HG02943 (cell line): ENCODE data around the gene HOXC11.

Source experiments
- ATAC-seq: cut with Tn5 transposase; IDR thresholded peaks from one replicate; pipeline ENCODE4 v1.9.1; 2021; ENCODE audit warnings: mild to moderate bottlenecking, low read depth, moderate library complexity; ENCODE audit not compliant: unreplicated experiment

Gene HOXC11

GRCh38 chr12:53995378-53996239, 22.7 kb downstream of the HOXC11 start:
- ATAC-seq: no peak

- ATAC-seq: no peak
Measured at GRCh38 chr12:53996240-53997203, 23.6 kb downstream of the HOXC11 start.

- no peak for ATAC-seq
Measured at GRCh38 chr12:53997204-53998109, 24.5 kb downstream of the HOXC11 start.

- ATAC-seq: no peak
Measured at GRCh38 chr12:53998110-53998899, 25.4 kb downstream of the HOXC11 start.

GRCh38 chr12:53998900-53999236, 25.9 kb downstream of the HOXC11 start:
- ATAC-seq: no peak

- no peak for ATAC-seq
Measured at GRCh38 chr12:53999559-54000115, 26.7 kb downstream of the HOXC11 start.

GRCh38 chr12:54000116-54001114, 27.5 kb downstream of the HOXC11 start, which contains the start of gene HOXC9:
Gene HOXC9, plus strand, starts transcription at chr12:54000161. Its CDS starts 28 bp downstream, at chr12:54000189.
- no peak for ATAC-seq

GRCh38 chr12:54001283-54002187, 28.6 kb downstream of the HOXC11 start:
- ATAC-seq: no peak

- no peak for ATAC-seq
Measured at GRCh38 chr12:54002278-54002914, 29.5 kb downstream of the HOXC11 start.

- ATAC-seq: no peak
Measured at GRCh38 chr12:54002915-54003389, 30.0 kb downstream of the HOXC11 start.

- ATAC-seq: no peak
Measured at GRCh38 chr12:54003625-54004024, 30.7 kb downstream of the HOXC11 start.

GRCh38 chr12:54004063-54004840, 31.3 kb downstream of the HOXC11 start:
- no peak for ATAC-seq

- no peak for ATAC-seq
Measured at GRCh38 chr12:54004841-54005530, 32.1 kb downstream of the HOXC11 start.

- ATAC-seq: no peak
Measured at GRCh38 chr12:54005531-54005852, 32.6 kb downstream of the HOXC11 start.
